ENCODE measurements around the gene BLOC1S1.

The BLOC1S1 gene

GRCh38 chr12:55742719-55743405, 27.0 kb downstream of the BLOC1S1 start, which contains the start of gene GDF11:
GDF11 (plus strand) TSS chr12:55743122; CDS start chr12:55743317, 195 bp downstream.
- in situ Hi-C loops (cut with HindIII; ENCODE audit: low sequenced_read_pairs): no loop called here

- in situ Hi-C loops (cut with HindIII; ENCODE audit: low sequenced_read_pairs): no loop called here
Observed at GRCh38 chr12:55743406-55744339, 27.8 kb downstream of the BLOC1S1 start.

GRCh38 chr12:55744340-55745030, 28.6 kb downstream of the BLOC1S1 start:
- in situ Hi-C loops (cut with HindIII; ENCODE audit: low sequenced_read_pairs): no loop called here

- in situ Hi-C loops (cut with HindIII; ENCODE audit: low sequenced_read_pairs): no loop called here
Observed at GRCh38 chr12:55745361-55746173, 29.7 kb downstream of the BLOC1S1 start.

GRCh38 chr12:55746174-55746912, 30.5 kb downstream of the BLOC1S1 start:
- in situ Hi-C loops (cut with HindIII; ENCODE audit: low sequenced_read_pairs): no loop called here

- in situ Hi-C loops (cut with HindIII; ENCODE audit: low sequenced_read_pairs): no loop called here
Observed at GRCh38 chr12:55746913-55747231, 31.0 kb downstream of the BLOC1S1 start.

GRCh38 chr12:55748230-55748993, 32.6 kb downstream of the BLOC1S1 start:
- in situ Hi-C loops (cut with HindIII; ENCODE audit: low sequenced_read_pairs): no loop called here

- in situ Hi-C loops (cut with HindIII; ENCODE audit: low sequenced_read_pairs): loop anchor here (5.0 to 10.0 kb wide), 2 partner anchors 42 to 200 kb away; no protein-coding TSS in a partner anchor
Observed at GRCh38 chr12:55755246-55755645, 39.4 kb downstream of the BLOC1S1 start.

GRCh38 chr12:55757701-55758100, 41.9 kb downstream of the BLOC1S1 start:
- in situ Hi-C loops (cut with HindIII; ENCODE audit: low sequenced_read_pairs): loop anchor here (5.0 to 10.0 kb wide), 2 partner anchors 40 to 197 kb away; no protein-coding TSS in a partner anchor

GRCh38 chr12:55758575-55758974, 42.7 kb downstream of the BLOC1S1 start:
- in situ Hi-C loops (cut with HindIII; ENCODE audit: low sequenced_read_pairs): loop anchor here (5.0 to 10.0 kb wide), 2 partner anchors 39 to 196 kb away; no protein-coding TSS in a partner anchor

GRCh38 chr12:55760663-55761062, 44.8 kb downstream of the BLOC1S1 start:
- in situ Hi-C loops (cut with HindIII; ENCODE audit: low sequenced_read_pairs): no loop called here

- in situ Hi-C loops (cut with HindIII; ENCODE audit: low sequenced_read_pairs): no loop called here
Observed at GRCh38 chr12:55762646-55763045, 46.8 kb downstream of the BLOC1S1 start.

GRCh38 chr12:55765736-55766290, 50.0 kb downstream of the BLOC1S1 start:
- in situ Hi-C loops (cut with HindIII; ENCODE audit: low sequenced_read_pairs): no loop called here

GRCh38 chr12:55767156-55767555, 51.3 kb downstream of the BLOC1S1 start:
- in situ Hi-C loops (cut with HindIII; ENCODE audit: low sequenced_read_pairs): no loop called here

Data from endothelial cell of hepatic sinusoid (primary cell).